ENCODE data around the gene PPP3R2.
"Not testable (repeated sequence)": the region's sequence is repeated elsewhere in the genome, so short reads cannot be mapped to it uniquely, and the experiment has no call there.

PPP3R2 gene

DNA sequence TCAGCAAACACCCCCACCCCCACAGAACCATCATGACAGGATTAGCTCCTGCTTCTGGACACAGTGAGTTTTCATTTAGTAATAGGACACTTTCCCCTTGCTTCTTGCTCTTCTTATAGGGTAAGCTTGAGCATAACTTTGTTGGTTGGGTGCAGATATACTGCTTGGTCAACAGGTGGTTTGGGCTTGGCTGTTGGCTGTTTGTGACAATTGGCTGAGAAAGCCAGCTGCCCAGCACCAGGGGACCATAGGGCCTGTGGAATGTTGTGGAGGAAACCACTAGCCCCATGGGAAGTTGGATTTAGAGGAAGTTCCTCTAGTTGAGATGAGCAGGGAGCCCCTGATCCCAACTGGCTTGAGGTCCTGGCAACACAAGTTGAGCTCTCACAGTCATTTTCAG lies 30.5 kb downstream of the PPP3R2 start:
- H4K20me1 ChIP-seq (ENCODE audit: insufficient read depth, low read length), result no peaks in the 10 kb centered on the region
- H2AFZ ChIP-seq (ENCODE audit: low read depth, low read length), result no peak overlapping the region
- no peak overlapping the region for H3K9ac ChIP-seq (ENCODE audit: low read length)
- no peak overlapping the region for H3K4me3 ChIP-seq (ENCODE audit: low read length)
- H3K36me3 ChIP-seq (replicated peaks; ENCODE audit: low read depth, low read length), result peaks cover 60% of the 10 kb centered on the region
- TF ChIP-seq EZH2phosphoT487 (IDR thresholded peaks at IDR 0.05; ENCODE audit: low read depth), result no peak
- TF ChIP-seq, protein P1, sequence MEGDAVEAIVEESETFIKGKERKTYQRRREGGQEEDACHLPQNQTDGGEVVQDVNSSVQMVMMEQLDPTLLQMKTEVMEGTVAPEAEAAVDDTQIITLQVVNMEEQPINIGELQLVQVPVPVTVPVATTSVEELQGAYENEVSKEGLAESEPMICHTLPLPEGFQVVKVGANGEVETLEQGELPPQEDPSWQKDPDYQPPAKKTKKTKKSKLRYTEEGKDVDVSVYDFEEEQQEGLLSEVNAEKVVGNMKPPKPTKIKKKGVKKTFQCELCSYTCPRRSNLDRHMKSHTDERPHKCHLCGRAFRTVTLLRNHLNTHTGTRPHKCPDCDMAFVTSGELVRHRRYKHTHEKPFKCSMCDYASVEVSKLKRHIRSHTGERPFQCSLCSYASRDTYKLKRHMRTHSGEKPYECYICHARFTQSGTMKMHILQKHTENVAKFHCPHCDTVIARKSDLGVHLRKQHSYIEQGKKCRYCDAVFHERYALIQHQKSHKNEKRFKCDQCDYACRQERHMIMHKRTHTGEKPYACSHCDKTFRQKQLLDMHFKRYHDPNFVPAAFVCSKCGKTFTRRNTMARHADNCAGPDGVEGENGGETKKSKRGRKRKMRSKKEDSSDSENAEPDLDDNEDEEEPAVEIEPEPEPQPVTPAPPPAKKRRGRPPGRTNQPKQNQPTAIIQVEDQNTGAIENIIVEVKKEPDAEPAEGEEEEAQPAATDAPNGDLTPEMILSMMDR (IDR thresholded peaks at IDR 0.05; ENCODE audit: low read depth, low read length), result no peak
- no peaks in the 10 kb centered on the region for H3K4me1 ChIP-seq (ENCODE audit: low read length)
- no peaks in the 10 kb centered on the region for H3K9me3 ChIP-seq (ENCODE audit: insufficient read depth, low read length)
- no peak overlapping the region for H3K4me2 ChIP-seq (ENCODE audit: low read length)
- H3K27ac ChIP-seq (ENCODE audit: low read length), result no peak overlapping the region
- H3K27me3 ChIP-seq (ENCODE audit: low read depth, low read length), result no peaks in the 10 kb centered on the region
- no peaks in the 10 kb centered on the region; the same call in 1 of the 2 replicates for H3K79me2 ChIP-seq (ENCODE audit: low read length)

DNA sequence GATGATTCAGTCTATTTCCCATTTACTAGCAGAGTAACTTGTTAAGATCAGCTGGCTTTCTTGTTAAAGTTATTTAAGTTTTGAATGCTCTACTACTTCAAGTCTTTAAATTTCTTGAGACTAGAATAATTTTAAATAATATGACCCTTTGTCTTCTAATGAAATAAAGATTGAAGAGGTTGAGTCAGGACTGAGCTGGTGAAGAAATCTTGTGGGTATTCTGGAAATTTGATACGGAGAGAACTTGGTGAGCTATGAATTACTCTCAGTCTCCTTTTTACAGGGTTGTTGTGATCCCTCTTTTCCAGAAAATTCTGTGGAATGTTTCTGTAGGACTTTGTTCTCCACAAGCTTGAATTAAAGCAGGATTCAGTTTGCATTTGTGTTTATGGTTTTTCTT lies 31.8 kb downstream of the PPP3R2 start:
- Histone ChIP-seq H3K9ac (ENCODE audit: low read length) (no peak overlapping the region), H3K36me3 (replicated peaks; ENCODE audit: low read depth, low read length) (peaks cover 63% of the 10 kb centered on the region), H4K20me1 (ENCODE audit: insufficient read depth, low read length) (no peaks in the 10 kb centered on the region), H2AFZ (ENCODE audit: low read depth, low read length) (no peak overlapping the region), H3K27ac (ENCODE audit: low read length) (no peak overlapping the region), H3K9me3 (ENCODE audit: insufficient read depth, low read length) (no peaks in the 10 kb centered on the region), H3K4me3 (ENCODE audit: low read length) (no peak overlapping the region), H3K27me3 (ENCODE audit: low read depth, low read length) (no peaks in the 10 kb centered on the region), H3K4me2 (ENCODE audit: low read length) (no peak overlapping the region), H3K4me1 (ENCODE audit: low read length) (no peaks in the 10 kb centered on the region), H3K79me2 (ENCODE audit: low read length) (no peaks in the 10 kb centered on the region; the same call in 1 of the 2 replicates)
- TF ChIP-seq, protein P1 (IDR thresholded peaks at IDR 0.05; ENCODE audit: low read depth, low read length), result no peak
- no peak for TF ChIP-seq EZH2phosphoT487 (IDR thresholded peaks at IDR 0.05; ENCODE audit: low read depth)

DNA sequence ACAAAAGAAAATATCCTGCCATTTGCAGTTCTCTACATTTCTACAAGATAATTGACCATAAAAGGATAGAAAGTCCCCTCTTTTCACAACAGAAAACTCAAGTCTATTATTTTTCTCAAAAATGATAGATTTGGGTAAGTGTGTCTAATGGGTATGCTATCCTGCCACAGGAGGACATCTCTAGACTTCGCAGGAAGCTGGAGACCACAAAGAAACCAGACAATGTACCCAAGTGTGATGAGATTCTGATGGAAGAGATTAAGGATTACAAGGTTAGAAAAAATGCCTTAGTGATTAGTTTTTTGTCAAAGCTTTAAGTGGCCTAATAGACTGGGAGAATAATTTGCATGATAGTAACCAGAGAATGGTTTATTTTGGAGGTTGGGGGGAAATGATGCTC lies 33.0 kb downstream of the PPP3R2 start:
- Histone ChIP-seq H3K4me3 (ENCODE audit: low read length) (no peak overlapping the region), H3K79me2 (ENCODE audit: low read length) (no peaks in the 10 kb centered on the region; the same call in 1 of the 2 replicates), H3K36me3 (replicated peaks; ENCODE audit: low read depth, low read length) (peaks cover 64% of the 10 kb centered on the region), H3K9ac (ENCODE audit: low read length) (no peak overlapping the region), H3K27me3 (ENCODE audit: low read depth, low read length) (no peaks in the 10 kb centered on the region), H3K4me2 (ENCODE audit: low read length) (no peak overlapping the region), H2AFZ (ENCODE audit: low read depth, low read length) (no peak overlapping the region), H3K4me1 (ENCODE audit: low read length) (no peaks in the 10 kb centered on the region), H3K27ac (ENCODE audit: low read length) (no peak overlapping the region), H4K20me1 (ENCODE audit: insufficient read depth, low read length) (no peaks in the 10 kb centered on the region), H3K9me3 (ENCODE audit: insufficient read depth, low read length) (no peaks in the 10 kb centered on the region)
- TF ChIP-seq EZH2phosphoT487 (IDR thresholded peaks at IDR 0.05; ENCODE audit: low read depth), result no peak
- TF ChIP-seq, protein P1 (IDR thresholded peaks at IDR 0.05; ENCODE audit: low read depth, low read length), result no peak

DNA sequence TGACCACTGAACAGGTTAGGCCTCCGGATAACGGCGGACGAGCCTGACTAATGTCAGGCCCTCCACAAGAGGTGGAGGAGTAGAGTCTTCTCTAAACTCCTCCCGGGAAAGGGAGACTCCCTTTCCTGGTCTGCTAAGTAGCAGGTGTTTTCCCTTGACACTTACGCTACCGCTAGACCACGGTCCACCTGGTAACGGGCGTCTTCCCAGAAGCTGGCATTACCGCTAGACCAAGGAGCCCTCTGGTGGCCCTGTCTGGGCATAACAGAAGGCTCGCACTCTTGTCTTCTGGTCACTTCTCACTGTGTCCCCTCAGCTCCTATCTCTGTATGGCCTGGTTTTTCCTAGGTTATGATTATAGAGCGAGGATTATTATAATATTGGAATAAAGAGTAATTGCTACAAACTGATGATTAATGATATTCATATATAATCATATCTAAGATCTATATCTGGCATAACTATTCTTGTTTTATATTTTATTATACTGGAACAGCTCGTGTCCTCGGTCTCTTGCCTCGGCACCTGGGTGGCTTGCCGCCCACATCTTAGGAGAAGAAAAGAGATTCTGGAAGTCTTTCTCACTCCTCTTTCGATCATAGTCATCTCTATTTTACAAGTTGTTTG lies 45.2 kb downstream of the PPP3R2 start:
- not testable (repeated sequence) for H3K9ac ChIP-seq (ENCODE audit: low read length); H3K27me3 ChIP-seq (ENCODE audit: low read depth, low read length); H3K79me2 ChIP-seq (ENCODE audit: low read length); H3K9me3 ChIP-seq (ENCODE audit: insufficient read depth, low read length); H3K4me2 ChIP-seq (ENCODE audit: low read length); H4K20me1 ChIP-seq (ENCODE audit: insufficient read depth, low read length); H3K27ac ChIP-seq (ENCODE audit: low read length); H3K4me3 ChIP-seq (ENCODE audit: low read length); H2AFZ ChIP-seq (ENCODE audit: low read depth, low read length); H3K4me1 ChIP-seq (ENCODE audit: low read length)
- H3K36me3 ChIP-seq (replicated peaks; ENCODE audit: low read depth, low read length), result peaks cover 77% of the 10 kb centered on the region
- TF ChIP-seq, protein P1 (IDR thresholded peaks at IDR 0.05; ENCODE audit: low read depth, low read length), result 0 out of 2 replicates have a peak, but pooled peaks have one; percentile 3
